Ectodermal cell (in vitro differentiated cells): ENCODE measurements around the gene BUB1B.
"Not testable (repeated sequence)": the region's sequence is repeated elsewhere in the genome, so short reads cannot be mapped to it uniquely, and the experiment has no call there.

Experiments used
- H3K27ac ChIP-seq: 2 replicates; pipeline ENCODE4 v1.7.0; 2013; ENCODE audit warnings: mild to moderate bottlenecking, low read depth, low read length; ENCODE audit not compliant: insufficient read depth, poor library complexity, severe bottlenecking
- H3K27me3 ChIP-seq: 2 replicates; pipeline ENCODE4 v1.7.0; 2013; ENCODE audit warnings: mild to moderate bottlenecking, low read length; ENCODE audit not compliant: insufficient read depth, control insufficient read depth, poor library complexity, severe bottlenecking
- H3K36me3 ChIP-seq: one replicate; pipeline ENCODE4 v1.7.0; 2013; ENCODE audit warnings: low read length; ENCODE audit not compliant: control insufficient read depth, insufficient read depth
- H3K4me1 ChIP-seq: one replicate; pipeline ENCODE4 v1.7.0; 2013; ENCODE audit warnings: low read length; ENCODE audit not compliant: control insufficient read depth, insufficient read depth
- H3K4me3 ChIP-seq: 2 replicates; pipeline ENCODE4 v1.7.0; 2013; ENCODE audit warnings: low read depth, low read length, control low read depth; ENCODE audit not compliant: insufficient read depth
- H3K9me3 ChIP-seq: 2 replicates; pipeline ENCODE4 v1.7.0; 2013; ENCODE audit warnings: mild to moderate bottlenecking, low read length, moderate library complexity; ENCODE audit not compliant: control insufficient read depth
- WGBS, 2 experiments: methylation state at CpG; one replicate each; pipeline ENCODE4 v1.1.7; 2013; ENCODE audit warnings: missing lambda C conversion rate in 2 of 2; 5-methylcytosine and 5-hydroxymethylcytosine counted together

BUB1B gene

DNA sequence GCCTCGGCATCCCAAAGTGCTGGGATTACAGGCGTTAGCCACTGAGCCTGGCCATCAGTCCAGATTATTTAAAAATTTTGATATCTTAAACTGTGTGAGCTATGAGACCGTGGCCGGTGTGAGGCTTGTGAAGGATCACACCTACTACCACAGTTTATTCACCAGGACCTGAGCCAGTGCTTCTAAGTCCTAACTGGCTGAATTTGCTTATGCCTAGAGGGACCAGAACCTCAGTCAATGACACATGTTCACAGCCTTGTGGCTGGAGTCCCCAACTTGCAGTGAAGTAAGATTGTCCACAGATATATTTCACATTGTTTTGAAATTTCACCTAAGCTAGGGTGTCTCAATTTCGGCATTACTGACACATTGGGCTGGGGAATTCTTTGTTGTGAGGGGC lies 37.0 kb upstream of the BUB1B start:
- 95 to 97% methylated on average over 2 of the region's 5 CpGs for WGBS, 2 experiments
- H3K27me3 ChIP-seq, H3K9me3 ChIP-seq, H3K4me1 ChIP-seq, H3K4me3 ChIP-seq, H3K27ac ChIP-seq, H3K36me3 ChIP-seq: not testable (repeated sequence)

DNA sequence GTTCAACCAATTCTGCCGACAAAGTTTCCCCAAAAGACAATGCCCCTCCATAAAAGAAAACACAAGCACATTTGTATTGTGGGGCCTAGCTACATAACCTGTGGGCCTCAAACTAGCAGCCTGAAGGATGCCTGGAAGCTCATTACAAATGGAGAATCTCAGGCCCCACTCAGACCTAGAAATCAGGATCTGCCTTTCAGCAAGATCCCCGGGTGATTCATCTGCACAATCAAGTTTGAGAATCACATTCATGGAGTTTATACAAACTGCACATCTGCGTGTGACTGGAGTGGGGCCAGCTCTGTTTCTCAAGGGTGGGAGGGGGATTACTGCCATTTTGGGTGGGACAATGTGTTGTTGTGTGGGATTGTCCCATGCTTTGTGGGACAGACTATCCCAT lies 36.5 kb upstream of the BUB1B start:
- not testable (repeated sequence) for H3K27ac ChIP-seq, H3K4me3 ChIP-seq, H3K27me3 ChIP-seq, H3K36me3 ChIP-seq, H3K9me3 ChIP-seq, H3K4me1 ChIP-seq
- 86 to 95% methylated on average over 3 of the region's 3 CpGs for WGBS, 2 experiments

DNA sequence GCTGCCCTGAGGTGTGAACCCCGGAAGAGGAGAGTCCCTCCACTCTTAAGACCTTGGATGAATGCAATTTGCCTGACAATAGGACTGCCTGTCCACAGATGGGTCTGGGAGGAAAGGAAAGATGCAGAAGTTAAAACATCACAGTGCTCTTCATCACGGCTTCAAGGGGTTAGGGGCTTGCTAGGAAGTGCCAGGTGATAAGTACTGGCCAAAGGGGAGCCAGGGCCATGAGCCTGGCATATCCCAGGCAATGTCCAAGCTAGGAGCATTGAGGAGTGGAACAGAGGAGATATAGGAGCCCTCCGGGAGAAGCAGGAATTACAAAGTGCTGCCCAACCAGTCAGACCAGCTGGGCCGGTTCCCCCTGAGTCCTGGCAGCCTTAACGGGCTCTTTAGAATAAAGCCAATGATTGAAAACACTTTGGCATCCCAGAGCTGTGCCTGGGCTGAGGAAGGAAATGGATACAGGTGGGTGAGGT lies 36.0 kb upstream of the BUB1B start:
- WGBS, 2 experiments = 59 to 68% methylated on average over 3 to 4 of the region's 5 CpGs
- H3K36me3 ChIP-seq, H3K4me1 ChIP-seq: not testable (repeated sequence)

DNA sequence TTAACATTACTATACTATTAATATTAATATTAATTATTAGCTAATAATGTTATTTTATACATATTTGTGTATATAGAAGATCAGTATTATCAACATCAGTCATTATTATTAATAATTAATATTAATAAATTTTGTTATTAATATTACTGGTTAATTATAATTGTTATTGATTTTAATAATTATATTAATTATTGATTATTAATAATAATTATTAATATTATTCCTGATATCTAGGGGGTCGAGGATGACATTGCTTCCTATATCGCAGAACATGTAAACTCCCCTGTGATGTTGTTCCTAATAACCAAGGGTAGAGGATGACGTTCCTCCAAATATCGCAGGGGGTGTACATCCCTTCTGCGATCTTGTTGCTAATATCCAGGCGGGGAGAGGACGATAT lies 34.9 kb upstream of the BUB1B start:
- H3K27me3 ChIP-seq = peaks cover 4% of the 10 kb centered on the region
- H3K4me3 ChIP-seq = no peak overlapping the region
- 92 to 95% methylated on average over 7 of the region's 7 CpGs for WGBS, 2 experiments
- no peaks in the 10 kb centered on the region for H3K9me3 ChIP-seq
- no peak overlapping the region for H3K27ac ChIP-seq
- H3K4me1 ChIP-seq = no peaks in the 10 kb centered on the region
- H3K36me3 ChIP-seq = no peaks in the 10 kb centered on the region

More for the DNA sequence above, 36.0 kb upstream of the BUB1B start:
- not testable (repeated sequence) for H3K27ac ChIP-seq, H3K4me3 ChIP-seq, H3K9me3 ChIP-seq, H3K27me3 ChIP-seq

DNA sequence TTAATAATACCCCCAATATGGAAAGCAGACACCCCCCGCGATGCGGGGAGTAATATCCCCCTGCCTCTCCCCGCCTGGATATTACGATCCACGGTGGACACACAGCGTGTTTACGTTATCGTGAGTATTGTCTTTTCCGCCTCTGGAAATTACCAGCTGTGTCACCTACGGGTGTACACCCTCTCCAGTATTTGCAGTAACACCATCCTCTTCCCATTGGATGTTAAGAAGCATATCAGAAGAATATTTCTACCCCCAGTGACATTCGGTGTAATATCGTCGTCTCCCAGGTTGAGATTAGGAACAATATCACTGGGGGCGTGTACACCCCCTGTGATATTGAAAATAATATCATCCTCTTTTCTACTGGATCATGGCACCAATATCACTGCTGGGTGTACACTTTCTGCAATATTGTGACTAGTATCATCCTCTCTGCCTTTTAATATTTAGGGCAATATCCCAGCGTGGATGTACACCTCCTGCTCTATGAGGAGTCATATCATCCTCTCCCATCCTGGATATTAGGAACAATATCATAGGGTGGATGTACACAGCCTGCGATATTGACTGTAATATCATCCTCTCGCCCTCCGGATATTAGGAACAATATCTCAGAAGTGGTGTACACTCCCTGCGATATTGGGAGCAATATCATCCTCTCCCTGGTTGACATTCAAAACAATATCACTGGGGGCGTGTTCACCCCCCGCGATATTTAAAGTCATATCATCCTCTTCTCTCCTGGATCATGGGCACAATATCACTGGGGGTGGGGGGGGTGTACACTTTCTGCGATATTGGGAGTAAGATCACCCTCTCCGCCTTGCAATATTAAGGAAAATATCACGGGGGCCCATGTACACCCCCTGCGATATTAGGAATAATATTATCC lies 31.9 kb upstream of the BUB1B start:
- no peak overlapping the region for H3K4me3 ChIP-seq
- H3K9me3 ChIP-seq = no peaks in the 10 kb centered on the region
- peaks cover 4% of the 10 kb centered on the region for H3K27me3 ChIP-seq
- no peaks in the 10 kb centered on the region for H3K36me3 ChIP-seq
- no peaks in the 10 kb centered on the region for H3K4me1 ChIP-seq
- no peak overlapping the region for H3K27ac ChIP-seq
- 86 to 89% methylated on average over 27 of the region's 27 CpGs for WGBS, 2 experiments

DNA sequence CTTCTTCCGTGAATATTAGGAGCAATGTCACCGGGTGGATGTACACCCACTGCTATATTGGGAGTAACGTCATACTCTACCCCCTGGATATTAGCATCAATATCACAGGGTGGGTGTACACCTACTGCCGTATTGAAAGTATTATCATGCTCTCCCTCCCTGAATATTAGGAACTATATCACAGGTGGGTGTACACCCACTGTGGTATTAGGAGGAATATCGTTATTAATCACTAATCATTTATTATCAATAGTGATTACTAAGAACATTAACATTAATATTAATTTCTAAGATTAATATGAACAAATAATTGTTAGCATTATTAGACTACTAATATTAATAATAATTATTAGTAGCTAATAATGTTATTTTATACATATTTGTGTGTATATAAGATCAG lies 30.8 kb upstream of the BUB1B start:
- 81 to 91% methylated on average over 4 of the region's 5 CpGs for whole genome bisulfite sequencing, 2 experiments

DNA sequence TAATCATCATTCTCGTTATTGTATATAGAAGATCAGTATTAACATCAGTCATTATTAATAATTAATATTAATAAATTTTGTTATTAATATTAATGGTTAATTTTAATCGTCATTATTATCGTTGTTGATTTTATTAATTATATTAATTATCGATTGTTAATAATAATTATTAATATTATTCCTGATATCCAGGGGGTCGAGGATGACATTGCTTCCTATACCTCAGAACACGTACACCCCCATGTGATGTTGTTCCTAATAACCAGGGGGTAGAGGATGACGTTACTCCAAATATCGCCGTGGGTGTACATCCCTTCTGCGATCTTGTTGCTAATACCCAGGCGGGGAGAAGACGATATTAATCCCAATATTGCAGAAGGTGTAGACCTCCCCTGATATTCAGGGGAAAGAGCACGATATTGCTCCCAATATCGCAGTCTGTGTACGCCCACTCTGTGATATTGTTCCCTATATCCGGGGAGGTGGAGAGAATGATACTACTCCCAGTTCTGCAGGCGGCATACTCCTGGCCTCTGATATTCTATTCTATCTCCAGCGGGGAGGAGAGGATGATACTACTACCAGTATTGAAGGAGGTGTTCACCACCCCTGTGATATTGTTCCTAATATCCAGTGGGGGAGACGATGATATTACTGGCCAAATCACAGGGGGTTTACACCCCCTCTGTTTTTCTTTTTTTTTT lies 29.9 kb upstream of the BUB1B start:
- H3K9me3 ChIP-seq = no peaks in the 10 kb centered on the region
- H3K36me3 ChIP-seq = no peaks in the 10 kb centered on the region
- peaks cover 4% of the 10 kb centered on the region for H3K27me3 ChIP-seq
- H3K4me3 ChIP-seq = no peak overlapping the region
- H3K27ac ChIP-seq = no peak overlapping the region
- 90 to 92% methylated on average over 13 to 15 of the region's 19 CpGs for WGBS, 2 experiments
- H3K4me1 ChIP-seq = peaks cover 2% of the 10 kb centered on the region

More for the DNA sequence above, 30.8 kb upstream of the BUB1B start:
- H3K27me3 ChIP-seq = peaks cover 4% of the 10 kb centered on the region
- no peaks in the 10 kb centered on the region for H3K36me3 ChIP-seq
- H3K9me3 ChIP-seq = no peaks in the 10 kb centered on the region
- H3K27ac ChIP-seq = no peak overlapping the region
- H3K4me1 ChIP-seq = no peaks in the 10 kb centered on the region
- H3K4me3 ChIP-seq = no peak overlapping the region

DNA sequence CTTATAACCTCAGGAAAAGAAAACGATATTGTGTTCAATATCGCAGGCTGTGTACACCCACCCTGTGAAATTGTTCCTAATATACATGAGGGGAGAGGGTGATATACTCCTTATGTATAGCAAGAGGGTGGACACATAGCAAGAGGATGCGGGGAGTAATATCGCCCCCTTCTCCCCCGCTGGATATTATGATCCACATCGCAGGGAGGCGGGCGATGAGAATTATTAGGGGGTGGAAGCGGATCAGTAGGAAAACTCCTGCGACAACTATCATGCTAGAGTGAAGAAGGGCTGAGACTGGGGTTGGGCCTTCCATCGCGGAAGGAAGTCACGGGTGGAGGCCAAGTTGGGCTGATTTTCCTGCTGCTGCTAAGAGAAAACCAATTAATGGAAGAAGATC lies 27.3 kb upstream of the BUB1B start:
- WGBS, 2 experiments = 90 to 94% methylated on average over 13 of the region's 13 CpGs
- Histone ChIP-seq H3K4me3 (no peak overlapping the region), H3K4me1 (peaks cover 9% of the 10 kb centered on the region), H3K27me3 (no peaks in the 10 kb centered on the region), H3K36me3 (no peaks in the 10 kb centered on the region), H3K9me3 (no peaks in the 10 kb centered on the region), H3K27ac (no peak overlapping the region)

DNA sequence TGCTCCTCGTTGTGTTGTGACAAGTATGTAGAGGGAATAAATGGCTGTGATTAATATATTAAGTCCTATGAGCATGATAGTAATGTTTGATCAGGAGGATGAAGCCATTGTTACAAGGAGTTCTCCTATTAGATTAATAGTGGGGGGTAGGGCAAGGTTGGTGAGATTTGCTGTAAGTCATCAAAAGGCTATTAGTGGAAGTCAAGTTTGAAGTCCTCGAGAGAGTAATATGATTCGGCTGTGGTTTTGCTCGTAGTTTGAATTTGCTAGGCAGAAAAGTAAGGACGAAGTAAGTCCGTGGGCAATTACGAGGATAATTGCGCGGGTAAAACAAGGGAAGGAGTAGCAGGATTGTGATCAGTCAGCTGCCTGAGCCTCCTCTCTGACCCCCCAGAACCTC lies 26.0 kb upstream of the BUB1B start:
- H3K27ac ChIP-seq = no peak overlapping the region
- peaks cover 9% of the 10 kb centered on the region for H3K4me1 ChIP-seq
- no peaks in the 10 kb centered on the region for H3K9me3 ChIP-seq
- no peak overlapping the region for H3K4me3 ChIP-seq
- no peaks in the 10 kb centered on the region for H3K36me3 ChIP-seq
- H3K27me3 ChIP-seq = no peaks in the 10 kb centered on the region
- 91 to 92% methylated on average over 9 of the region's 9 CpGs for WGBS, 2 experiments

DNA sequence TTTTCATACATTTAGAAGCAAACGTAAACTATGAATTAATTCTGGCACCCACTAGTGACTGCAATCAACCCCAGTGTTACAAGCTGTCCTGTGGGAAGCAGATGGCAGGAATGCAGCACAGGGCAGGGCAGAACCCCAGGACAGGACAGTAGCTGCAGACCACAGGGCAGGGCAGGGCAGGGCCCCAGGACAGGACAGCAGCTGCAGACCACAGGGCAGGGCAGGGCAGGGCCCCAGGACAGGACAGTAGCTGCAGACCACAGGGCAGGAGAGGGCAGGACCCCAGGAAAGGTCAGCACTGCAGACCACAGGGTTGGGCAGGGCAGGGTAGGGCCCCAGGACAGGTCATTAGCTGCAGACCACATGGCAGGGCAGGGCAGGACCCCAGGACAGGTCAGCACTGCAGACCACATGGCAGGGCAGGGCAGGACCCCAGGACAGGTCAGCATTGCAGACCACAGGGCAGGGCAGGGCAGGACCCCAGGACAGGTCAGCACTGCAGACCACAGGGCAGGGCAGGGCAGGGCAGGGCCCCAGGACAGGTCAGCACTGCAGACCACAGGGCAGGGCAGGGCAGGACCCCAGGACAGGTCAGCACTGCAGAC lies 24.9 kb upstream of the BUB1B start:
- not testable (repeated sequence) for H3K4me3 ChIP-seq, H3K27me3 ChIP-seq, H3K36me3 ChIP-seq, H3K9me3 ChIP-seq, H3K27ac ChIP-seq, H3K4me1 ChIP-seq
- 91 to 92% methylated on average over 1 of the region's 1 CpG for WGBS, 2 experiments
